Choroid plexus epithelial cell (primary cell): ENCODE data around the gene NUDT6.
A peak's percentile ranks its signal among the peaks of the same experiment; 100 is the strongest.
"Not testable (repeated sequence)": the region's sequence is repeated elsewhere in the genome, so short reads cannot be mapped to it uniquely, and the experiment has no call there.

Source experiments
- DNase-seq: peaks from one replicate; pipeline ENCODE4 v3.0.0-alpha.2; 2010; ENCODE audit warnings: low read depth
- H3K4me3 ChIP-seq: 2 replicates; pipeline ENCODE4 v1.5.1; 2011; ENCODE audit warnings: low read depth, mild to moderate bottlenecking, control low read depth, low read length, moderate library complexity
- CTCF ChIP-seq: conservative IDR thresholded peaks from 2 replicates; pipeline ENCODE4 v1.5.1; 2011; ENCODE audit warnings: low read depth, mild to moderate bottlenecking, control low read depth, inconsistent platforms, low read length, moderate library complexity

NUDT6 gene

DNA sequence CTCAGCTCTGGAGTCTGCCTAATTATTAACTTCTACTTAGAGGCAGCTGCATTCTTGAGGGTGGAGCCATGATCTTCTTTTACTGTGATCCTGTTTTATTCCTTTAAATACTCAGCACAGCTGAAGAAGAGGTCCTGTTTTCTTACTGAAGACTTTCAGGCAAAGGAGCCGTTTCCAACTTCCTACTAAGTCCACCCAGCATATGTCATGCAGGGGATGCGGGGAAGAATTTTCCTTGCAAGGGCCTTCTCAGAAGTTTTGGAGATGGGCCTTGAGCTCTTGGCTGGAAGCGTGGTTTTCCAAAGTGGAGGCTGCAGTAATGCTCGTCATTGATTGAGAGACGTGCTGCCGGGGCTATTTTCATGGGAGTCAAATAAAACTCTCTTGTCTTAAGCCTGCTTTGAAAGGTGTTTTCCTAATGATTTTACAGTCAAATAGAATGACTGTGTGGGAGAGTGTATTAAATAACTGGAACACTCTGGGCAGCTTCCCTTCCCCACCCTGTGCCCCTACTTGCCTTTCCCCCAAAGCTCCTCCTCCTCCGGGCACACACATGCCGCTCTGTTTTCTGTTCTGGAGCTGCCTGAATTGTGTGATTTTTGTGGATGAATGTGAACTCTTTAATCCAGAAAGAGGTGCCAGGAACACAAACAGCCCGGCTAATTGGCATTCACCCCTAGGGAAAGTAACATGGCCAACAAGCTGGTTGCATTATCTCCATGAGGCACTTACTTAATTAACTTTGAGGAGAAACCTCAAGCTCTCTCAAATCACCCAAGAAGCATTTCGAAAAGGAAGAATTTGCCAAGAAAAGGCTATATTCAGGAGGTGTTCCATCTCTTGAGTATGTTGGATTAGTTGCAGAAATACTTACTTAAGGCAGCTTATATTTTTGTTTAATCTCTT, 67.7 kb downstream of the NUDT6 start:
- no peak for DNase-seq
- H3K4me3 ChIP-seq: no peak overlapping the region
- TF ChIP-seq CTCF: no peak

DNA sequence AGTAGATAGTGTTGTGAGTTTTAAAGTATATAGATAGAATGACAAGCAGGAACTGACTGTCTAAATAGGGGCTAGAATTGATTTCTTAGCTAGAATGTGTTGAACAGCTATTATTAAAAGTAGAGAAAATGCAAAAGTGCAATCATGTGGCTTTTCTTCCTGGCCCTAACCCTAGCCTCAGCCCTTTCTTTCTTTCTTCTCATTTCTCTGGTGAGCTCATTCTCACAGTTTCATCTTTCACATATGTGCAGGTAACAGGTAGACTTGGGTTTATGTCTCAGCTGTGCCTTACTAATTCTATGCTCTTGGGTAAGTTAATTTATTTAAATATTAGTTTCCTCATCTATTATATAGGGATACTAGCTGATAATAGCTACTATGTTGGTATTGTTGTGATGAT, 70.8 kb downstream of the NUDT6 start:
- TF ChIP-seq CTCF: no peak
- H3K4me3 ChIP-seq: no peak overlapping the region
- DNase-seq: no peak

DNA sequence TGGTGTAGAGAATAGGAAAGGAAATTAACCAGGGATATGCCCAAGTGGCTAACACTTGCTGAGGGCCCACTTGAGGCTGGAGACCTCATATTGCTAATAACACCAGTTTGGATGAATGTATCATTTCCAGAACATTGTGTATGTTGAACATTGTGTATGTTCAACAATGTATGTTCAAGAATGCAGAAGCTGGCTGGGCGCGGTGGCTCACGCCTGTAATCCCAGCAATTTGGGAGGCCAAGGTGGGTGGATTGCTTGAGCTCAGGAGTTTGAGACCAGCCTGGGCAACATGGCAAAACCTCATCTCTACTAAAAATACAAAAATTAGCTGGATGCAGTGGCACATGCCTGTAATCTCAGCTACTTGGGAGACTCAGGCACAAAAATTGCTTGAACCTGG, 72.6 kb downstream of the NUDT6 start:
- DNase-seq, H3K4me3 ChIP-seq: not testable (repeated sequence)

GRCh38 chr4:122847931-122848330, 74.5 kb downstream of the NUDT6 start:
- H3K4me3 ChIP-seq: no peak overlapping the region
- TF ChIP-seq CTCF: no peak
- no peak for DNase-seq

DNA sequence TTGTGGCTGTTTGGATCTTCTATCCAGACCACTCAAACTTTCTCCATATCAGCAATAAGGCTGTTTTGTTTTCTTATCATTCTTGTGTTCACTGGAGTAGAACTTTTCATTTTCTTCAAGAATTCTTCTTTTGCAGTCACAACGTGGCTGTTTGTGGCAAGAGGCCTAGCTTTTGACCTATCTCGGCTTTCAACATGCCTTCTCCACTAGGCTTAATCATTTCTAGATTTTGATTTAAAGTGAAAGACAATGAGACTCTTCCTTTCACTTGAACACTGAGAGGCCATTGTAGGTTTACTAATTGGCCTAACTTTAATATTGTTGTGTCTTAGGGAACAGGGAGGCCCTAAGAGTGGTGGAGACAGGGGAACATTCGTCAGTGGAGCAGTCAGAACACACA, 76.6 kb downstream of the NUDT6 start:
- DNase-seq: peak; percentile 54
- no peak for TF ChIP-seq CTCF
- H3K4me3 ChIP-seq: no peak overlapping the region

DNA sequence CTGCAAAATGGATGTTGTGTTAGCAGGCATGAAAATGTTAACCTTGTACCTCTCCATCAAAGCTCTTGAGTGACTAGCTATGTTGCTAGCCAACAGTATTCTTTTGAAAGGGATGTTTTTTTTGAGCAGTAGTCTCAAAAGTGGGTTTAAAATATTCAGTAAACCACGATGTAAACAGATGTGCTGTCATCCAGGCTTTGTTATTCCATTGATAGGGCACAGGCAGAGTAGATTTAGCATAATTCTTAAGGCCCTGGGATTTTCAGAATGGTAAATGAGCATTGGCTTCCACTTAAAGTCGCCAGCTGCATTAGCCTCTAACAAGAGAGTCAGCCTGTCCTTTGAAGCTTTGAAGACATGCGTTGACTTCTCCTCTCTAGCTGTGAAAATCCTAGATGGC, 77.3 kb downstream of the NUDT6 start:
- no peak for DNase-seq
- no peak for TF ChIP-seq CTCF
- H3K4me3 ChIP-seq: no peak overlapping the region

- H3K4me3 ChIP-seq, DNase-seq: not testable (repeated sequence)
These were observed 78.0 kb downstream of the NUDT6 start for GRCh38 chr4:122844391-122844790.

DNA sequence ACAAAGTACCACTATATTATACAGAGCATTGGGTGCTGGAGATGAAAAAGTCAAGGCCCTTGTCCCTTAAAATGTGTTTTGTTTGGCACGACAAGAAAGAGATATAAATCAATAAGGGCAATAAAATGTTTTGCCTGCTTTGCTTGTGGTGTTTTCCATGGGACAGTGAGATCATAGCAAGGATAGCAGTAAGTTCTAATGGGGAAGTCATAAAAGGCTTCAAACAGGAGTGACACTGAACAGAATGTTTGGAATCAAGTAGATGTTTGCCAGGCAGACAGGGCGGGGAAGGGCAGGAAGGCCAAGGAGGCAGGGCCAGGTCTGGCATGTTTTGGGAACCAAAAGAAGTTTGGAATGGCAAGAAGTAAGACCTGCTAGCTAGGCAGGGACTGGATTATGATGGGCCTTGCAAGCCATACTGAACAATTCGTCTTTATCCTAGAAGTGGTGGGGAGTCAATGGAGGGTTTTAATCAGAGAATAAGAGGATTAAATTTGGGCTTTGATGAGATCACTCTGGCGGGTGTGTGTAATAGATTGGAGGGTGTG, 79.3 kb downstream of the NUDT6 start:
- H3K4me3 ChIP-seq: no peak overlapping the region
- no peak for TF ChIP-seq CTCF
- DNase-seq: no peak
